HG02678 (cell line): ENCODE data around the gene WDR83.
"Not testable (repeated sequence)": the region's sequence is repeated elsewhere in the genome, so short reads cannot be mapped to it uniquely, and the experiment has no call there.

Source experiments
- ATAC-seq: cut with Tn5 transposase; IDR thresholded peaks from one replicate; pipeline ENCODE4 v1.9.1; 2021; ENCODE audit warnings: mild to moderate bottlenecking, moderate library complexity; ENCODE audit not compliant: unreplicated experiment

The WDR83 gene

DNA sequence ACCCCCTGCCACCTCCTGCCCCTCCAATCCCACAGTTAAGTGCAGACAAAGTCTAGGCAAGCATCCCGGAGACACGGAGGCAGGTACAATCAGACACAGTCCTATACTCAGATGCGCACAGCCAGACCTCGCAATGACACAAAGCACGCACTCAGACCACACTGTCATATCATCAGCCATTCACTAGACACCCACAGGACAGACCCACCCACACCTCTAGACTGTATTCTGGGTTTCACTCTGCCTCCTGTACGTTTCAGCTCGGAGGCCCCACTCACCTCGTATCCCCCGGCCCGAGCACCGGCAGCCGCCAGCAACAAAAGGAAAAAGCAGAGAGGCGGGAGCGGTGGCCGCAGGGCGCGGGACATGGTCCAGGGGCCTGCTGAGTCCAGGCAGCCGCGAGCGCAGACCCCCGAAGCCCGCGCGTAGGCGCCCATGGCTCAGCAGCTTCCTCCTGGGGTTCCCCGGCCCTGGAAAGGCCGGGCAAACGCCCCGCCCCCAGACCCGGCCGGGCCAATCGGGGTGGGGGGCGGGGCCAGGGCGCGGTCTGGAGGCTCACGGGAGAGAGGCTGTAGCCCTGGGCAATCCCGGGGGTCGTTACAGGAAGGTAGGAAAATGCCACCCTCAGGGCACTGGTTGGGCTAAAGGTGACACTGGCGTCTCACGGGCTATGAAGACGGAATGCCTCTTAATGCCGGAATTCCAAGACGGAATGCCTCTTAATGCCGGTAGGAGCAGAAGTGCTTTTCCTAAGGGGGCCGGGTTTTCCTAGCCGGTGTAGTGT lies at the start of gene WDR83, which contains the start of gene MAN2B1:
Gene WDR83, plus strand, starts transcription at position 543 of the 784 bp plus-strand sequence. CDS start 2,984 bp downstream, outside the sequence.
Gene MAN2B1, minus strand, starts transcription at position 478 of the 784 bp plus-strand sequence. Its CDS starts 41 bp downstream, at position 437.
- ATAC-seq: peak; percentile 60

GRCh38 chr19:12617646-12618045 lies 49.0 kb upstream of the WDR83 start:
- no peak for ATAC-seq

DNA sequence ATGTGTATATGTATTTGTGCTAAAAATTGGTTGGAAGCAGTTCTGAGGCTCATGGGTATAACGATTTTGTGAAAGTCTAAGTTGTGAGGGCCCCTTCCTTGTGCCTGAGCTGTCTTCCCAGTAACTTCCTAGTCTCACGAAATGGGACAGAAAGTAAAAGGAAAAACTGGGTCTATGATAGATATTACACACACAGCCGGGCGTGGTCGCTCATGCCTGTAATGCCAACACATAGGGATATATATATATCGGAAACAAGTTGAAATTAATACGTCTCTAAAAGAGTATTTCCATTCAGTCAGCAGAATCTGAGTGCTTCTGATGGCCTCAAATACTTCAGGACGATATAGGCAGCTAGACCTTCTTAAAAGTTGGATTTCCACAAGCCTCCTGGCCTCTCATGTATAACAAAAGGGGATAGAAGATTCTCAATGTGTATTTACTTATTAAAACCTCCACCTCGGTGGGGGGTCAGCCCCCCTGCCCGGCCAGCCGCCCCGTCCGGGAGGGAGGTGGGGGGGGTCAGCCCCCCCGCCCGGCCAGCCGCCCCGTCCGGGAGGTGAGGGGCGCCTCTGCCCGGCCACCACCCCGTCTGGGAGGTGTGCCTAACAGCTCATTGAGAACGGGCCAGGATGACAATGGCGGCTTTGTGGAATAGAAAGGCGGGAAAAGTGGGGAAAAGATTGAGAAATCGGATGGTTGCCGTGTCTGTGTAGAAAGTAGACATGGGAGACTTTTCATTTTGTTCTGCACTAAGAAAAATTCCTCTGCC lies 45.2 kb upstream of the WDR83 start:
- ATAC-seq: not testable (repeated sequence)

DNA sequence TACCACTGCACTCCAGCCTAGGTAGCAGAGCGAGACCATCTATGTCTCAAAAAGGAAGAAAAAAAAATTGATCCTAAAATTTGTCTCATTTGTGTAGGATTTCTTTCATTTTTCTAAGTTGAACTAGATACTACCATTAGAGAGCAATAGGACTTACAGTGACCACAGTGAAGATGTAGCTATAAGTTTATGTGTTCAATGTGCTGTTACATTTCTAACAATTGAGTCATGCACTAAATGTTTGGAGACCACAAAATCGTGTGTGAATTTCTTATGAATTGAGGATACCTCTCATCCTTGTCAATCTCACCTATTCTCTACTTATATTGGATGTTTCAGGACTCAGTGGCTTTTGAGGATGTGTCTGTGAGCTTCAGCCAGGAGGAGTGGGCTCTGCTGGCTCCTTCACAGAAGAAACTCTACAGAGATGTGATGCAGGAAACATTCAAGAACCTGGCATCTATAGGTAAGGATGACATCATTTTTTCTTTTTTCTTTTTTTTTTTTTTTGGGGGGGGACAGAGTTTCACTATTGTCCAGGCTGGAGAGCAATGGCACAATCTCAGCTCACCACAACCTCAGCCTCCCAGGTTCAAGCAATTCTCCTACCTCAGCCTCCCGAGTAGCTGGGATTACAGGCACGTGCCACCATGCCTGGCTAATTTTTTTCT lies 43.1 kb upstream of the WDR83 start:
- no peak for ATAC-seq

GRCh38 chr19:12626958-12627357 lies 39.6 kb upstream of the WDR83 start:
- no peak for ATAC-seq

GRCh38 chr19:12628040-12629022 lies 38.3 kb upstream of the WDR83 start:
- ATAC-seq: no peak

DNA sequence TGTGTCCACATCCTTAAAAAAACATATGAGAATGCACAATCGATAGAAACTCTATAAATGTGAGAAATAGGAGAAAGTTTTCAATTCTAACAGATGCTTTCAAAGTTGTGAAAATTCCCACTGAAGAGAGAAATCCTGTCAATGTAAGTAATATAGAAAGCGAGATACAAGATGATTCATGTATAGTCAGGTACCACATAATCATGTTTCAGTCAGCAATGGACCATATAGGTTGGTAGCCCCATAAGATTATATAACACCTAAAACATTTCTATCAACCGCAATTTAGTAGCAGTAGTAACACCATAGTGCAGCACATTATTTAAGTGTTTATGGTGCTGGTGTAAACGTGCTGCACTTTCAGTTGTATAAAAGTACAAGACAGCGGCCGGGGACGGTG lies 37.4 kb upstream of the WDR83 start:
- no peak for ATAC-seq

GRCh38 chr19:12636631-12637030 lies 30.0 kb upstream of the WDR83 start:
- no peak for ATAC-seq

DNA sequence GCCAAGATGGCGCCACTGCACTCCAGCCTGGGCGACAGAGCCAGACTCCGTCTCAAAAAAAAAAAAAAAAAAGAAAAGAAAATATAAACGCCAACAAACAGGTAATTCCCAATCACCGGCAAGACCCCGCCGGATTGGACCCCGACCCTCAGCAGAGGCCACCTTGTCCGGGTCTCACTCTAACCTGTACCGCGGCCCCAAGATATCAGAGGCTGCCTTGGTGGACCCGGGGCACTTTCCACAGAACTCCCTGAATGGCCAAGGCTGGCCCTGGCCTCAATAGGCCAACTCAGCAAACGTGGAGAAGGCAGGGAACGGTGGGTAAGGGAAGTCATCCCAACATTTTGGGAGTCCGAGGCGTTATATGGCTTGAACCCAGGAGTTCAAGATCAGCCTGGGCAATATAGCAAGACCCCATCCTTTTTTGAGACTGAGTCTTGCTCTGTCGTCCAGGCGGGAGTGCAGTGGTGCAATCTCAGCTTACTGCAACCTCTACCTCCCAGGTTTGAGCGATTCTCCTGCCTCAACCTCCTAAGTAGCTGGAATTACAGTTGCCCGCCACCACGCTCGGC lies 27.9 kb upstream of the WDR83 start:
- ATAC-seq: no peak

DNA sequence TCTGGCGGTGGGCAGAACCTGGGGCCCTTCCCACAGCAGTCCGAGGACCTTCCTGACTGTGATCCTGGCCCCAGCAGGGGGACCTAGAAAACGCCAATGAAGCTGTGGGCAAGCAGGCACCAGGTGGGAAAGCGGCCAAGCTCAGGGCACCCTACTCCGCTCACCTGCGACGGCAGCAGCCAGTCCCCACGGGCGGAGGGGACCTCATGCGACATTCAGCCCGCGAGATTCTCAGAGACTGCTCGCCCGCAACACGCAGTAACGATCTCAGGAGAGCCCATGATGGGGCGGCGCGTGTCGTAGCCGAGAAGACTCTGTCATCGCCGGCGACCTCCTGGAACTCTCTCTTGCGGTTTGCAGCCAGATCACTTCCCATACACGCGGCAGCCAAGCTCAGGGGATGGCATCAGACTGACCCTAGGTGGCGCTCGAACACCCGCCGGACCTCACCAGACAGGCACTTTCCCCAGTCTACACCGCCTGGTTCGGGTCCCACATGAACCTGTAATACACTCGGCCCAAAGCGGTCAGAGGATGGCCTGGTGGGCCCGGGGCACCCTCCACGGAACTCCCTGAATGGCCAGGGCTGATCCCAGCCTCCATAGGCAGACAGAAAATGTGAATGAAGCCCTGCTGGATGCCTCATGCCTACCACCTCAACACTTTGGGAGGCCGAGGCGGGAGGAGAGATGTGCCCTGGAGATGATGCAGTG lies 26.6 kb upstream of the WDR83 start:
- no peak for ATAC-seq

- no peak for ATAC-seq
Observed at GRCh38 chr19:12641456-12641855, 25.2 kb upstream of the WDR83 start.

DNA sequence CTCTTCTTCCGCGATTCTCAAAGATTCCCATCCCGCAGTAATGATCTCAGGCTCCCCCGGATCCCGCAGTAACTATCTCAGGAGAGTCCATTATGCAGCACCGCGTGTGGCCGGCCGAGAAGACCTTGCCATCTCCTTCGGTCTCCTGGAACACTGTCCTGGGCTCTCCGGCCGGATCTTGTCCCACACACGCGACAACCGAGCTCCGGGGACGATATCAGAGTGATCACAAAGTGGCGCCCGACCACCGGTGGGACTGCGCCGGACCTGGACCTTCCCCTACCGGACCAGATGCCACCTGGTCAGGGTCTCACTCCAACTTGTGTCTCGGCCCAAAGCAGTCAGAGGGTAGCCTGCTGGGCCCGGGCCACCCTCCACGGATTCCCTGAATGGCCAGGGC lies 24.1 kb upstream of the WDR83 start:
- ATAC-seq: no peak

- not testable (repeated sequence) for ATAC-seq
Observed at GRCh38 chr19:12643716-12644115, 22.9 kb upstream of the WDR83 start.

GRCh38 chr19:12646551-12646950 lies 20.1 kb upstream of the WDR83 start:
- no peak for ATAC-seq

DNA sequence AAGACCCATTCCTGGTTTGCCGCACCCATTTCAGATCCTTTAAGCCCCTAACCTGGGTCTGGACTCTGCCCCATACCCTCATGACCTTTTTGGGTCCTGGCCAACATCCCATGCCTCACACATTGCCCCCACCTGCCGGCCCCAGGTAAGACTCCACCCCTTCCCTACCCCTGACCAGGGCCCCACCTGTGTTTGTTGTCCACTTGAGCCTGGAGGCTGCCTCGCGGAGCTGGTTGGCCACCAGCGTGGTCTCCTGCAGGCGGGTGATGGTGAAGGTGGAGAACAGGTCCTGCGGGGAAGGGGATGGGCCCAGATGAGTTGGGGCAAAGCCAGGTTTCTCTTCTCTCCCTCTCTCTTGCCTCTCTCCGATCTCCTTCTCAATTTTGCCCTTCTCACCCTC lies 19.6 kb upstream of the WDR83 start:
- no peak for ATAC-seq

- ATAC-seq: no peak
Observed at GRCh38 chr19:12647490-12648071, 19.0 kb upstream of the WDR83 start.

GRCh38 chr19:12648088-12648487 lies 18.5 kb upstream of the WDR83 start:
- ATAC-seq: no peak

DNA sequence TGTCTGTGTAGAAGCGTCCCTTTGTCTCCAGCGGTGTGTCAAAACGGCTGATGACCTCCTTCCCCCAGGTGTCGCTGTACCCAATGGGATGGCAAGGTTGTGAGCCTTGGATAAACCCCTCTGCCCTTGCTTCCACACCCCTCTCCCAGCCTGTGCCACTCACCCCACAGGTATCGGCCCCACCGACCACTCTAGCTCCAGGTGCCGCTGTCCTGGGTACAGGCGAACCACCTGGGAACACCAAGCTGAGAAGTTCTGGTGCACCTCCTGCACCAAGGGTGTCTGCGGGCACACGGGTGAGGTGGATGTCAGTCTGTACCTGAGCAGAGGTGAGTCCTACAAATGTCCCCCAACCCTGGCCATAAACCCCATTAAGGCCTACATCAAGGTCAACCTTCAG lies 16.7 kb upstream of the WDR83 start:
- ATAC-seq: no peak

DNA sequence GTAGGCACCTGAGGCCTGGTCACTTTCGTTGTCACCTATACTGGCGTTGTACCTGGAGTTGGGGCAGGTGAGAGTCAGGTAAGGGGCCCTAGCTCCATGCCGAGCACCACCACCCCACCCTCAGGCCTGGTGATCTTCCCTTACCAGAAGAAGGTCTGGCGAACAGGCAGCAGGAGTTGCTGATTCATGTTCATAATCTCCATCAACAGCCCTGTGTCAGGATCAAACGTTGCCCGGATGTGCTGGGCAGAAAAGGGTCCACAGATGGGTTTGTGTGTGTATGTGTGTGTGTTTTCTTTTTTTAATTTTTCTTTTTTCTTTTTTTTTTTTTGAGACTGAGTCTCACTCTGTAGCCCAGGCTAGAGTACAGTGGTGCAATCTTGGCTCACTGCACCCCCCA lies 14.4 kb upstream of the WDR83 start:
- ATAC-seq: no peak
